A549 (cell line): ENCODE measurements around the gene PLEKHF1. TPM values are rescaled to one million over a fixed set of nuclear protein-coding genes. Genes with fewer than 3 reads are reported as not detected.

ENCODE experiments used
- ATAC-seq, 2 experiments: fragments of 200-7000 bp in 1 of 2; fragments of >200 bp in 1 of 2; cut with Nextera tagmentation in 1 of 2; cut with Tn5 transposase in 1 of 2; 3 replicates each; pipeline versions ENCODE4 v1.8.0 to v1.9.1; 2018 to 2020; ENCODE audit warnings: mild to moderate bottlenecking in 1 of 2, moderate library complexity in 1 of 2
- CTCF ChIA-PET: fragments of 300-600 bp; sonication (Branson Sonifier 250); formaldehyde crosslinking; extraction: SDS; loops from one replicate; lab custom pipeline; 2021; ENCODE audit warnings: antibody characterized with exemption, inconsistent platforms; lab: Yijun Ruan, JAX
- POLR2A ChIA-PET: fragments of 350-600 bp; formaldehyde crosslinking; extraction: SDS; loops from one replicate; lab custom pipeline; 2021; ENCODE audit warnings: antibody characterized with exemption, inconsistent platforms; lab: Yijun Ruan, JAX
- DNase-seq, 2 experiments: peaks; one replicate each; pipeline versions ENCODE4 v3.0.0 to v3.0.0-alpha.2; 2011 to 2016; ENCODE audit warnings: low read depth in 1 of 2, low spot score in 1 of 2
- FAIRE-seq: peaks from 2 replicates; lab custom pipeline; 2011; peaks lifted over from hg19 to GRCh38; lab: Jason Lieb, UNC
- H3K27ac ChIP-seq, 2 experiments: fragments of >200 bp; sonication (Bioruptor Twin); formaldehyde crosslinking; 3 replicates each; pipeline ENCODE4 v1.5.1; 2016 to 2017
- H3K4me1 ChIP-seq: fragments of >200 bp; sonication (Bioruptor Twin); formaldehyde crosslinking; 3 replicates; pipeline ENCODE4 v1.6.1; 2016
- H3K4me2 ChIP-seq: fragments of >200 bp; sonication (Bioruptor Twin); formaldehyde crosslinking; 3 replicates; pipeline ENCODE4 v1.6.1; 2016
- H3K4me3 ChIP-seq: fragments of >200 bp; sonication (Bioruptor Twin); formaldehyde crosslinking; 3 replicates; pipeline ENCODE4 v1.5.1; 2016
- H3K9me3 ChIP-seq: fragments of >200 bp; sonication (Bioruptor Twin); formaldehyde crosslinking; 3 replicates; pipeline ENCODE4 v1.6.1; 2016
- CBX2 ChIP-seq: fragments of 200-600 bp; sonication (generic); IDR thresholded peaks from 2 replicates; pipeline ENCODE4 v1.6.1; 2016; ENCODE audit warnings: low read depth, mild to moderate bottlenecking, borderline replicate concordance
- ESRRA ChIP-seq: fragments of 150-350 bp; IDR thresholded peaks from 2 replicates; pipeline ENCODE4 v1.6.1; 2014; ENCODE audit warnings: mild to moderate bottlenecking, low read length, borderline replicate concordance
- HOXA7 ChIP-seq: fragments of 250-450 bp; sonication (Bioruptor Pico); IDR thresholded peaks from 2 replicates; pipeline ENCODE4 v1.5.0; 2020; ENCODE audit warnings: mild to moderate bottlenecking, moderate library complexity
- JUNB ChIP-seq: fragments of >200 bp; sonication (Bioruptor Twin); formaldehyde crosslinking; IDR thresholded peaks from 2 replicates; pipeline ENCODE4 v1.6.1; 2016
- MAFK ChIP-seq: fragments of 450-650 bp; IDR thresholded peaks from 2 replicates; pipeline ENCODE4 v1.6.1; 2014; ENCODE audit not compliant: partially characterized antibody
- NR3C1 ChIP-seq: fragments of >200 bp; sonication (Bioruptor Twin); formaldehyde crosslinking; IDR thresholded peaks from 3 replicates; pipeline ENCODE4 v1.6.1; 2017
- POLR2AphosphoS2 ChIP-seq: conservative IDR thresholded peaks from 2 replicates; pipeline ENCODE4 v1.6.1; 2012; ENCODE audit warnings: low read length, improper control_type of control experiment, inconsistent platforms
- RAD21 ChIP-seq, 2 experiments: fragments of >200 bp in 1 of 2; sonication (Bioruptor Twin) in 1 of 2; formaldehyde crosslinking in 1 of 2; IDR thresholded peaks in 1 of 2; conservative IDR thresholded peaks in 1 of 2; 2 replicates in 1 of 2; 3 replicates in 1 of 2; pipeline ENCODE4 v1.6.1; 2012 to 2018; ENCODE audit warnings: inconsistent platforms in 1 of 2
- RNF2 ChIP-seq: fragments of 200-600 bp; sonication (generic); IDR thresholded peaks from 2 replicates; pipeline ENCODE4 v1.6.1; 2016; ENCODE audit warnings: low read depth, mild to moderate bottlenecking, antibody characterized with exemption, moderate library complexity, borderline replicate concordance
- ZNF302 ChIP-seq: fragments of 250-450 bp; sonication (Bioruptor Pico); IDR thresholded peaks from 2 replicates; pipeline ENCODE4 v1.9.0; 2021; ENCODE audit warnings: inconsistent platforms, mild to moderate bottlenecking, moderate library complexity
- WGBS: methylation state at CpG from one replicate; pipeline ENCODE4 v1.1.6; 2017; ENCODE audit errors: missing lambda C conversion rate; 5-methylcytosine and 5-hydroxymethylcytosine counted together
- polyA plus RNA-seq, 4 experiments: library from polyadenylated mRNA; depleted of rRNA in 3 of 4; stranded (reverse); fragments of >200 nt; fragmentation: RNase III in 1 of 4; extraction: RNeasy Plus Mini Kit Qiagen cat#74134 plus additional on column Dnase treatment in 1 of 4; gene quantifications; 2 replicates in 3 of 4; 3 replicates in 1 of 4; pipeline ENCODE4 v1.2.3, GENCODE V29; 2011 to 2017
- TF ChIP-seq, protein P1 (sequence below): IDR thresholded peaks from 2 replicates; pipeline ENCODE4 v1.6.1; 2012
- TF ChIP-seq, protein P2 (sequence below): fragments of 250-450 bp; sonication (Bioruptor Pico); IDR thresholded peaks from 2 replicates; pipeline ENCODE4 v1.5.0; 2021; ENCODE audit warnings: mild to moderate bottlenecking, moderate library complexity, borderline replicate concordance
- TF ChIP-seq, protein P3 (sequence below): fragments of >200 bp; sonication (Bioruptor Twin); formaldehyde crosslinking; IDR thresholded peaks from 2 replicates; pipeline ENCODE4 v1.6.1; 2016
- TF ChIP-seq, protein P4 (sequence below): IDR thresholded peaks from 2 replicates; pipeline ENCODE4 v1.6.1; 2012; ENCODE audit warnings: low read depth, borderline replicate concordance
- TF ChIP-seq, protein P5 (sequence below): fragments of >200 bp; sonication (Bioruptor Twin); formaldehyde crosslinking; IDR thresholded peaks from 3 replicates; pipeline ENCODE4 v1.6.1; 2016
- TF ChIP-seq, protein P6 (sequence below): fragments of >200 bp; sonication (Bioruptor Twin); formaldehyde crosslinking; IDR thresholded peaks from 3 replicates; pipeline ENCODE4 v1.5.1; 2016
- TF ChIP-seq, protein P7 (sequence below): fragments of 200-600 bp; sonication (generic); IDR thresholded peaks from 2 replicates; pipeline ENCODE4 v1.6.1; 2016; ENCODE audit warnings: antibody characterized with exemption, mild to moderate bottlenecking, moderate library complexity

Gene PLEKHF1
- polyA plus RNA-seq, 2 of the 4 experiments (the other 2 are of a cell fraction), result 2.1 to 4.1 TPM

DNA sequence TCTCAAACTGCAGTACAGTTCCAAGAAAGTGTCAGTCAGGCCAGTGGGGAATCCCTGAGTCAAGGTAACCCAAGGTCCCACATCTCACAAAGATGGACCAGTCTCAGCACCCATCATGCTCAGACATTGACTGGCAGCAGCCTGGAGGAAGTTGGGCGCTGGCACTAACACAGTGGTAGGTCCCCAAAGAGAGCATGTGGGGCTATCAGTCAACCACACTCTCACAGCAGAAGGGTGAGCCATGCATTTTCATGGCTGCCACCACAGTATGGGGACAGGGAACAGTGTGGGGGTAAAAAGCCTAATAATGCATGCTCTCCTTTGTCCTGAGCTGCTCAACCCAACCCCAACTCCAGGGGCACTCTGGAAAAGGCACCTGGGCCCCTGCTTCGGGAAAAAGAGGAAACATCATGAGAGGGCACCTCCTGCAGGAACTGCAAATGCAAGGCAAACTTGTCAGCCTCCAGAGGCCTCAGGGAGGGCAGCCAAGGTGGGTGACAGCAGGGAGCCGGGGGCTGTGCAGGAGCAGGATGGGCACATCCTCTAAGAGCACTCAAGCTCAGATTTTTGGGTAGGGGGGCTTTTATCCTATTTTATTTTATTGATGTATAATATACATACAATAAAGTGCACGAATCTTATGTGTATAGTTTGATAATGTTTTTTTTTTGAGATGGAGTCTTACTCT lies 9.5 kb upstream of the PLEKHF1 start:
- CTCF ChIA-PET, result interaction anchor here (0.6 to 2.5 kb wide), 4 partner anchors 11 to 971 kb away, joined by 3 to 10 read pairs (median 4); no protein-coding TSS in a partner anchor
- ATAC-seq (peak; percentile 41 to 48; a peak in 4 of 6 replicates), FAIRE-seq (no peak), DNase-seq (no peak)
- Histone ChIP-seq H3K4me3 (no peak overlapping the region), H3K4me1 (no peaks in the 10 kb centered on the region), H3K4me2 (no peak overlapping the region), H3K9me3 (peaks cover 16% of the 10 kb centered on the region; the same call in 2 of the 3 replicates), H3K27ac (no peak overlapping the region)
- TF ChIP-seq NR3C1, result no peak
- TF ChIP-seq RNF2, result no peak
- TF ChIP-seq RAD21 (conservative IDR thresholded peaks at IDR 0.05 in 1 of 2, IDR thresholded peaks at IDR 0.05 in 1 of 2), result no peak
- TF ChIP-seq CBX2, result no peak
- no peak for TF ChIP-seq MAFK
- no peak for TF ChIP-seq JUNB
- TF ChIP-seq ESRRA, result no peak
- TF ChIP-seq, protein P1, sequence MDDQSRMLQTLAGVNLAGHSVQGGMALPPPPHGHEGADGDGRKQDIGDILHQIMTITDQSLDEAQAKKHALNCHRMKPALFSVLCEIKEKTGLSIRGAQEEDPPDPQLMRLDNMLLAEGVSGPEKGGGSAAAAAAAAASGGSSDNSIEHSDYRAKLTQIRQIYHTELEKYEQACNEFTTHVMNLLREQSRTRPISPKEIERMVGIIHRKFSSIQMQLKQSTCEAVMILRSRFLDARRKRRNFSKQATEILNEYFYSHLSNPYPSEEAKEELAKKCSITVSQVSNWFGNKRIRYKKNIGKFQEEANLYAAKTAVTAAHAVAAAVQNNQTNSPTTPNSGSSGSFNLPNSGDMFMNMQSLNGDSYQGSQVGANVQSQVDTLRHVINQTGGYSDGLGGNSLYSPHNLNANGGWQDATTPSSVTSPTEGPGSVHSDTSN, result no peak
- TF ChIP-seq, protein P2, sequence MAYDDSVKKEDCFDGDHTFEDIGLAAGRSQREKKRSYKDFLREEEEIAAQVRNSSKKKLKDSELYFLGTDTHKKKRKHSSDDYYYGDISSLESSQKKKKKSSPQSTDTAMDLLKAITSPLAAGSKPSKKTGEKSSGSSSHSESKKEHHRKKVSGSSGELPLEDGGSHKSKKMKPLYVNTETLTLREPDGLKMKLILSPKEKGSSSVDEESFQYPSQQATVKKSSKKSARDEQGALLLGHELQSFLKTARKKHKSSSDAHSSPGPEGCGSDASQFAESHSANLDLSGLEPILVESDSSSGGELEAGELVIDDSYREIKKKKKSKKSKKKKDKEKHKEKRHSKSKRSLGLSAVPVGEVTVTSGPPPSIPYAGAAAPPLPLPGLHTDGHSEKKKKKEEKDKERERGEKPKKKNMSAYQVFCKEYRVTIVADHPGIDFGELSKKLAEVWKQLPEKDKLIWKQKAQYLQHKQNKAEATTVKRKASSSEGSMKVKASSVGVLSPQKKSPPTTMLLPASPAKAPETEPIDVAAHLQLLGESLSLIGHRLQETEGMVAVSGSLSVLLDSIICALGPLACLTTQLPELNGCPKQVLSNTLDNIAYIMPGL (CRISPR knock-in tag), result no peak
- TF ChIP-seq, protein P3, sequence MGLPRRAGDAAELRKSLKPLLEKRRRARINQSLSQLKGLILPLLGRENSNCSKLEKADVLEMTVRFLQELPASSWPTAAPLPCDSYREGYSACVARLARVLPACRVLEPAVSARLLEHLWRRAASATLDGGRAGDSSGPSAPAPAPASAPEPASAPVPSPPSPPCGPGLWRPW, result no peak
- TF ChIP-seq, protein P4, sequence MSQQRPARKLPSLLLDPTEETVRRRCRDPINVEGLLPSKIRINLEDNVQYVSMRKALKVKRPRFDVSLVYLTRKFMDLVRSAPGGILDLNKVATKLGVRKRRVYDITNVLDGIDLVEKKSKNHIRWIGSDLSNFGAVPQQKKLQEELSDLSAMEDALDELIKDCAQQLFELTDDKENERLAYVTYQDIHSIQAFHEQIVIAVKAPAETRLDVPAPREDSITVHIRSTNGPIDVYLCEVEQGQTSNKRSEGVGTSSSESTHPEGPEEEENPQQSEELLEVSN, result no peak
- TF ChIP-seq POLR2AphosphoS2, result no peak
- TF ChIP-seq, protein P5, sequence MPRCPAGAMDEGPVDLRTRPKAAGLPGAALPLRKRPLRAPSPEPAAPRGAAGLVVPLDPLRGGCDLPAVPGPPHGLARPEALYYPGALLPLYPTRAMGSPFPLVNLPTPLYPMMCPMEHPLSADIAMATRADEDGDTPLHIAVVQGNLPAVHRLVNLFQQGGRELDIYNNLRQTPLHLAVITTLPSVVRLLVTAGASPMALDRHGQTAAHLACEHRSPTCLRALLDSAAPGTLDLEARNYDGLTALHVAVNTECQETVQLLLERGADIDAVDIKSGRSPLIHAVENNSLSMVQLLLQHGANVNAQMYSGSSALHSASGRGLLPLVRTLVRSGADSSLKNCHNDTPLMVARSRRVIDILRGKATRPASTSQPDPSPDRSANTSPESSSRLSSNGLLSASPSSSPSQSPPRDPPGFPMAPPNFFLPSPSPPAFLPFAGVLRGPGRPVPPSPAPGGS, result no peak
- no peak for TF ChIP-seq HOXA7 (CRISPR knock-in tag)
- TF ChIP-seq ZNF302 (CRISPR knock-in tag), result no peak
- TF ChIP-seq, protein P6, sequence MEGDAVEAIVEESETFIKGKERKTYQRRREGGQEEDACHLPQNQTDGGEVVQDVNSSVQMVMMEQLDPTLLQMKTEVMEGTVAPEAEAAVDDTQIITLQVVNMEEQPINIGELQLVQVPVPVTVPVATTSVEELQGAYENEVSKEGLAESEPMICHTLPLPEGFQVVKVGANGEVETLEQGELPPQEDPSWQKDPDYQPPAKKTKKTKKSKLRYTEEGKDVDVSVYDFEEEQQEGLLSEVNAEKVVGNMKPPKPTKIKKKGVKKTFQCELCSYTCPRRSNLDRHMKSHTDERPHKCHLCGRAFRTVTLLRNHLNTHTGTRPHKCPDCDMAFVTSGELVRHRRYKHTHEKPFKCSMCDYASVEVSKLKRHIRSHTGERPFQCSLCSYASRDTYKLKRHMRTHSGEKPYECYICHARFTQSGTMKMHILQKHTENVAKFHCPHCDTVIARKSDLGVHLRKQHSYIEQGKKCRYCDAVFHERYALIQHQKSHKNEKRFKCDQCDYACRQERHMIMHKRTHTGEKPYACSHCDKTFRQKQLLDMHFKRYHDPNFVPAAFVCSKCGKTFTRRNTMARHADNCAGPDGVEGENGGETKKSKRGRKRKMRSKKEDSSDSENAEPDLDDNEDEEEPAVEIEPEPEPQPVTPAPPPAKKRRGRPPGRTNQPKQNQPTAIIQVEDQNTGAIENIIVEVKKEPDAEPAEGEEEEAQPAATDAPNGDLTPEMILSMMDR, result no peak
- TF ChIP-seq, protein P7, sequence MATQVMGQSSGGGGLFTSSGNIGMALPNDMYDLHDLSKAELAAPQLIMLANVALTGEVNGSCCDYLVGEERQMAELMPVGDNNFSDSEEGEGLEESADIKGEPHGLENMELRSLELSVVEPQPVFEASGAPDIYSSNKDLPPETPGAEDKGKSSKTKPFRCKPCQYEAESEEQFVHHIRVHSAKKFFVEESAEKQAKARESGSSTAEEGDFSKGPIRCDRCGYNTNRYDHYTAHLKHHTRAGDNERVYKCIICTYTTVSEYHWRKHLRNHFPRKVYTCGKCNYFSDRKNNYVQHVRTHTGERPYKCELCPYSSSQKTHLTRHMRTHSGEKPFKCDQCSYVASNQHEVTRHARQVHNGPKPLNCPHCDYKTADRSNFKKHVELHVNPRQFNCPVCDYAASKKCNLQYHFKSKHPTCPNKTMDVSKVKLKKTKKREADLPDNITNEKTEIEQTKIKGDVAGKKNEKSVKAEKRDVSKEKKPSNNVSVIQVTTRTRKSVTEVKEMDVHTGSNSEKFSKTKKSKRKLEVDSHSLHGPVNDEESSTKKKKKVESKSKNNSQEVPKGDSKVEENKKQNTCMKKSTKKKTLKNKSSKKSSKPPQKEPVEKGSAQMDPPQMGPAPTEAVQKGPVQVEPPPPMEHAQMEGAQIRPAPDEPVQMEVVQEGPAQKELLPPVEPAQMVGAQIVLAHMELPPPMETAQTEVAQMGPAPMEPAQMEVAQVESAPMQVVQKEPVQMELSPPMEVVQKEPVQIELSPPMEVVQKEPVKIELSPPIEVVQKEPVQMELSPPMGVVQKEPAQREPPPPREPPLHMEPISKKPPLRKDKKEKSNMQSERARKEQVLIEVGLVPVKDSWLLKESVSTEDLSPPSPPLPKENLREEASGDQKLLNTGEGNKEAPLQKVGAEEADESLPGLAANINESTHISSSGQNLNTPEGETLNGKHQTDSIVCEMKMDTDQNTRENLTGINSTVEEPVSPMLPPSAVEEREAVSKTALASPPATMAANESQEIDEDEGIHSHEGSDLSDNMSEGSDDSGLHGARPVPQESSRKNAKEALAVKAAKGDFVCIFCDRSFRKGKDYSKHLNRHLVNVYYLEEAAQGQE, result no peak
- WGBS, result 7% methylated on average over 4 of the region's 4 CpGs
- POLR2A ChIA-PET, result no interaction called here
